ENCODE data around the gene ZACN.
"Not testable (repeated sequence)": the region's sequence is repeated elsewhere in the genome, so short reads cannot be mapped to it uniquely, and the experiment has no call there.

Gene ZACN

GRCh38 chr17:76044475-76045007, 34.4 kb upstream of the ZACN start:
- H3K27ac ChIP-seq (ENCODE audit: low read depth, low read length, severe bottlenecking); H3K4me1 ChIP-seq (ENCODE audit: control insufficient read depth, insufficient read depth, low read length, poor library complexity, severe bottlenecking); H3K9me3 ChIP-seq (ENCODE audit: control insufficient read depth, low read length); H3K4me3 ChIP-seq (ENCODE audit: extremely low read depth, insufficient read depth, low read length, poor library complexity, severe bottlenecking): not testable (repeated sequence)
- H3K36me3 ChIP-seq (ENCODE audit: control insufficient read depth, insufficient read depth, low read length) = peaks cover 98% of the 10 kb centered on the region
- 90 to 98% methylated on average over 8 to 10 of the region's 11 CpGs for WGBS, 2 experiments (ENCODE audit: insufficient coverage in 2 of 2)

GRCh38 chr17:76046064-76046463, 32.9 kb upstream of the ZACN start:
- H3K36me3 ChIP-seq (ENCODE audit: control insufficient read depth, insufficient read depth, low read length) = peaks cover 98% of the 10 kb centered on the region
- 92 to 98% methylated on average over 7 to 8 of the region's 8 CpGs for WGBS, 2 experiments (ENCODE audit: insufficient coverage in 2 of 2)

GRCh38 chr17:76048025-76048605, 30.9 kb upstream of the ZACN start:
- Histone ChIP-seq H3K4me3 (ENCODE audit: extremely low read depth, insufficient read depth, low read length, poor library complexity, severe bottlenecking) (no peak overlapping the region), H3K36me3 (ENCODE audit: control insufficient read depth, insufficient read depth, low read length) (peaks cover 95% of the 10 kb centered on the region), H3K4me1 (ENCODE audit: control insufficient read depth, insufficient read depth, low read length, poor library complexity, severe bottlenecking) (peaks cover 4% of the 10 kb centered on the region), H3K9me3 (ENCODE audit: control insufficient read depth, low read length) (no peaks in the 10 kb centered on the region), H3K27ac (ENCODE audit: low read depth, low read length, severe bottlenecking) (no peak overlapping the region)
- 95 to 96% methylated on average over 9 of the region's 9 CpGs for WGBS, 2 experiments (ENCODE audit: insufficient coverage in 2 of 2)

More at GRCh38 chr17:76046064-76046463, 32.9 kb upstream of the ZACN start:
- H3K4me3 ChIP-seq (ENCODE audit: extremely low read depth, insufficient read depth, low read length, poor library complexity, severe bottlenecking) = no peak overlapping the region
- no peaks in the 10 kb centered on the region for H3K9me3 ChIP-seq (ENCODE audit: control insufficient read depth, low read length)
- H3K27ac ChIP-seq (ENCODE audit: low read depth, low read length, severe bottlenecking) = no peak overlapping the region
- peaks cover 4% of the 10 kb centered on the region for H3K4me1 ChIP-seq (ENCODE audit: control insufficient read depth, insufficient read depth, low read length, poor library complexity, severe bottlenecking)

- no peaks in the 10 kb centered on the region for H3K9me3 ChIP-seq (ENCODE audit: control insufficient read depth, low read length)
- 90 to 98% methylated on average over 4 to 8 of the region's 9 CpGs for WGBS, 2 experiments (ENCODE audit: insufficient coverage in 2 of 2)
- H3K4me1 ChIP-seq (ENCODE audit: control insufficient read depth, insufficient read depth, low read length, poor library complexity, severe bottlenecking) = peaks cover 6% of the 10 kb centered on the region
- H3K4me3 ChIP-seq (ENCODE audit: extremely low read depth, insufficient read depth, low read length, poor library complexity, severe bottlenecking) = no peak overlapping the region
- peaks cover 91% of the 10 kb centered on the region for H3K36me3 ChIP-seq (ENCODE audit: control insufficient read depth, insufficient read depth, low read length)
- no peak overlapping the region for H3K27ac ChIP-seq (ENCODE audit: low read depth, low read length, severe bottlenecking)
Observed at GRCh38 chr17:76048711-76049110, 30.3 kb upstream of the ZACN start.

- no peak overlapping the region for H3K4me3 ChIP-seq (ENCODE audit: extremely low read depth, insufficient read depth, low read length, poor library complexity, severe bottlenecking)
- WGBS, 2 experiments (ENCODE audit: insufficient coverage in 2 of 2) = 94 to 96% methylated on average over 2 of the region's 3 CpGs
- no peaks in the 10 kb centered on the region for H3K9me3 ChIP-seq (ENCODE audit: control insufficient read depth, low read length)
- H3K4me1 ChIP-seq (ENCODE audit: control insufficient read depth, insufficient read depth, low read length, poor library complexity, severe bottlenecking) = peaks cover 11% of the 10 kb centered on the region
- peaks cover 85% of the 10 kb centered on the region for H3K36me3 ChIP-seq (ENCODE audit: control insufficient read depth, insufficient read depth, low read length)
- no peak overlapping the region for H3K27ac ChIP-seq (ENCODE audit: low read depth, low read length, severe bottlenecking)
Observed at GRCh38 chr17:76049239-76049638, 29.7 kb upstream of the ZACN start.

GRCh38 chr17:76049836-76050537, 29.0 kb upstream of the ZACN start:
- peaks cover 12% of the 10 kb centered on the region for H3K4me1 ChIP-seq (ENCODE audit: control insufficient read depth, insufficient read depth, low read length, poor library complexity, severe bottlenecking)
- WGBS, 2 experiments (ENCODE audit: insufficient coverage in 2 of 2) = 97% methylated on average over 13 to 15 of the region's 15 CpGs
- no peak overlapping the region for H3K27ac ChIP-seq (ENCODE audit: low read depth, low read length, severe bottlenecking)
- peaks cover 85% of the 10 kb centered on the region for H3K36me3 ChIP-seq (ENCODE audit: control insufficient read depth, insufficient read depth, low read length)
- no peak overlapping the region for H3K4me3 ChIP-seq (ENCODE audit: extremely low read depth, insufficient read depth, low read length, poor library complexity, severe bottlenecking)
- no peaks in the 10 kb centered on the region for H3K9me3 ChIP-seq (ENCODE audit: control insufficient read depth, low read length)

GRCh38 chr17:76050538-76051467, 28.2 kb upstream of the ZACN start:
- Histone ChIP-seq H3K36me3 (ENCODE audit: control insufficient read depth, insufficient read depth, low read length) (peaks cover 82% of the 10 kb centered on the region), H3K9me3 (ENCODE audit: control insufficient read depth, low read length) (no peaks in the 10 kb centered on the region), H3K27ac (ENCODE audit: low read depth, low read length, severe bottlenecking) (no peak overlapping the region), H3K4me3 (ENCODE audit: extremely low read depth, insufficient read depth, low read length, poor library complexity, severe bottlenecking) (no peak overlapping the region), H3K4me1 (ENCODE audit: control insufficient read depth, insufficient read depth, low read length, poor library complexity, severe bottlenecking) (peaks cover 12% of the 10 kb centered on the region)
- WGBS, 2 experiments (ENCODE audit: insufficient coverage in 2 of 2) = 97 to 99% methylated on average over 6 to 7 of the region's 11 CpGs

GRCh38 chr17:76051561-76051960, 27.4 kb upstream of the ZACN start:
- H3K27ac ChIP-seq (ENCODE audit: low read depth, low read length, severe bottlenecking) = no peak overlapping the region
- WGBS, 2 experiments (ENCODE audit: insufficient coverage in 2 of 2) = 89 to 100% methylated on average over 2 to 5 of the region's 6 CpGs
- H3K4me1 ChIP-seq (ENCODE audit: control insufficient read depth, insufficient read depth, low read length, poor library complexity, severe bottlenecking) = peaks cover 12% of the 10 kb centered on the region
- H3K4me3 ChIP-seq (ENCODE audit: extremely low read depth, insufficient read depth, low read length, poor library complexity, severe bottlenecking) = no peak overlapping the region
- H3K9me3 ChIP-seq (ENCODE audit: control insufficient read depth, low read length) = no peaks in the 10 kb centered on the region
- H3K36me3 ChIP-seq (ENCODE audit: control insufficient read depth, insufficient read depth, low read length) = peaks cover 82% of the 10 kb centered on the region

GRCh38 chr17:76053246-76054111, 25.5 kb upstream of the ZACN start:
- no peaks in the 10 kb centered on the region for H3K9me3 ChIP-seq (ENCODE audit: control insufficient read depth, low read length)
- 94% methylated on average over 12 to 14 of the region's 17 CpGs for WGBS, 2 experiments (ENCODE audit: insufficient coverage in 2 of 2)
- peaks cover 83% of the 10 kb centered on the region for H3K36me3 ChIP-seq (ENCODE audit: control insufficient read depth, insufficient read depth, low read length)
- no peak overlapping the region for H3K4me3 ChIP-seq (ENCODE audit: extremely low read depth, insufficient read depth, low read length, poor library complexity, severe bottlenecking)
- H3K27ac ChIP-seq (ENCODE audit: low read depth, low read length, severe bottlenecking) = no peak overlapping the region
- peaks cover 12% of the 10 kb centered on the region for H3K4me1 ChIP-seq (ENCODE audit: control insufficient read depth, insufficient read depth, low read length, poor library complexity, severe bottlenecking)

- Histone ChIP-seq H3K4me1 (ENCODE audit: control insufficient read depth, insufficient read depth, low read length, poor library complexity, severe bottlenecking) (peaks cover 8% of the 10 kb centered on the region), H3K36me3 (ENCODE audit: control insufficient read depth, insufficient read depth, low read length) (peaks cover 83% of the 10 kb centered on the region), H3K9me3 (ENCODE audit: control insufficient read depth, low read length) (no peaks in the 10 kb centered on the region), H3K27ac (ENCODE audit: low read depth, low read length, severe bottlenecking) (no peak overlapping the region), H3K4me3 (ENCODE audit: extremely low read depth, insufficient read depth, low read length, poor library complexity, severe bottlenecking) (no peak overlapping the region)
- WGBS, 2 experiments (ENCODE audit: insufficient coverage in 2 of 2) = 100% methylated on average over 3 of the region's 4 CpGs
Observed at GRCh38 chr17:76054112-76054476, 24.9 kb upstream of the ZACN start.

All from mesodermal cell (in vitro differentiated cells).